Effector memory CD4-positive, alpha-beta T cell (primary cell): ENCODE results near the gene PIN4.
"Not testable (repeated sequence)": the region's sequence is repeated elsewhere in the genome, so short reads cannot be mapped to it uniquely, and the experiment has no call there.

Experiments used
- DNase-seq, 3 donors: peaks; one replicate each; pipeline ENCODE4 v3.0.0-alpha.2; 2020
- H3K27ac ChIP-seq: 2 replicates; pipeline ENCODE4 v1.7.0; 2013; ENCODE audit warnings: mild to moderate bottlenecking, low read length, moderate library complexity; ENCODE audit not compliant: insufficient read depth, poor library complexity, severe bottlenecking
- H3K27me3 ChIP-seq: replicated peaks from 2 replicates; pipeline ENCODE4 v1.7.0; 2013; ENCODE audit warnings: mild to moderate bottlenecking, low read length; ENCODE audit not compliant: insufficient read depth, control insufficient read depth, poor library complexity, severe bottlenecking
- H3K36me3 ChIP-seq: 2 replicates; pipeline ENCODE4 v1.7.0; 2013; ENCODE audit warnings: mild to moderate bottlenecking, low read length, moderate library complexity; ENCODE audit not compliant: control insufficient read depth, insufficient read depth
- H3K4me1 ChIP-seq: 2 replicates; pipeline ENCODE4 v1.7.0; 2013; ENCODE audit warnings: low read length, mild to moderate bottlenecking; ENCODE audit not compliant: control insufficient read depth, insufficient read depth, poor library complexity, severe bottlenecking
- H3K4me3 ChIP-seq: 2 replicates; pipeline ENCODE4 v1.7.0; 2013; ENCODE audit warnings: low read length, low read depth, mild to moderate bottlenecking; ENCODE audit not compliant: insufficient read depth, poor library complexity, severe bottlenecking
- H3K9me3 ChIP-seq: 2 replicates; pipeline ENCODE4 v1.7.0; 2013; ENCODE audit warnings: mild to moderate bottlenecking, low read length, moderate library complexity; ENCODE audit not compliant: control insufficient read depth

PIN4 gene

GRCh38 chrX:72201836-72202536, 20.4 kb downstream of the PIN4 start:
- no peaks in the 10 kb centered on the region for H3K36me3 ChIP-seq
- no peak overlapping the region for H3K4me3 ChIP-seq
- H3K4me1 ChIP-seq, result no peaks in the 10 kb centered on the region
- no peaks in the 10 kb centered on the region for H3K9me3 ChIP-seq
- no peaks in the 10 kb centered on the region for H3K27me3 ChIP-seq
- DNase-seq, result no peak
- no peak overlapping the region for H3K27ac ChIP-seq

DNA sequence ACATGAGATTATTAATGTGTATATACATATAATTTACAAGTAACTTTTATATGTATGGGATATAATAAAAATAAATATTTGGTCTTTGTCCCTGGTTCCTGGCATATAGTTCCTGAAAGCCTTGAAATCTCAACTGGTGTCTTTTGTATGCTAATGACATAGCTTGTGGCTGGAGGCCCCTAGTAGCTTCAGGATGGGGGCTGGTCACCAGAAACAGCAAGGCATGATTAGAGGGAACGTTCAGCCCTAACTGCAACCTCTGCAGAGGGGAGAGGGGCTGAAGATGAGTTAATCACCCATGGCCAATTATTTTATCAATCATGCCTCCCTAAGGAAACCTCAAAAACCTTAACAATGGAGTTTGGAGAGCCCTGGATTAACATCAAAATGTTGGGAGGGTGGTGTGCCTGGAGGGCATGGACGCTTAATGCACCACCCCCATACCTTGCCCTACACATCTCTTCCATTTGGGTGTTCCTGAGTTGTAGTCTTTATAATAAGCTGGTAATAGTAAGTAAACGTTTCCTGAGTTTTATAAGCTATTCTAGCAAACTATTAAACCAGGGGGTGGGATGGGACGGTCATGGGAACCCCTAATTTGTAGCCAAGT, 21.3 kb downstream of the PIN4 start:
- Histone ChIP-seq H3K4me1 (no peaks in the 10 kb centered on the region), H3K4me3 (no peak overlapping the region), H3K27me3 (no peaks in the 10 kb centered on the region), H3K9me3 (no peaks in the 10 kb centered on the region), H3K36me3 (no peaks in the 10 kb centered on the region), H3K27ac (no peak overlapping the region)
- no peak for DNase-seq

GRCh38 chrX:72203421-72203820, 21.9 kb downstream of the PIN4 start:
- H3K27me3 ChIP-seq, result no peaks in the 10 kb centered on the region
- DNase-seq, result no peak
- H3K9me3 ChIP-seq, result no peaks in the 10 kb centered on the region
- no peak overlapping the region for H3K4me3 ChIP-seq
- H3K4me1 ChIP-seq, result no peaks in the 10 kb centered on the region
- H3K27ac ChIP-seq, result no peak overlapping the region
- H3K36me3 ChIP-seq, result no peaks in the 10 kb centered on the region

GRCh38 chrX:72205706-72206105, 24.1 kb downstream of the PIN4 start:
- Histone ChIP-seq H3K9me3 (no peaks in the 10 kb centered on the region), H3K4me1 (no peaks in the 10 kb centered on the region), H3K36me3 (no peaks in the 10 kb centered on the region), H3K4me3 (no peak overlapping the region), H3K27ac (no peak overlapping the region), H3K27me3 (no peaks in the 10 kb centered on the region)
- no peak for DNase-seq

DNA sequence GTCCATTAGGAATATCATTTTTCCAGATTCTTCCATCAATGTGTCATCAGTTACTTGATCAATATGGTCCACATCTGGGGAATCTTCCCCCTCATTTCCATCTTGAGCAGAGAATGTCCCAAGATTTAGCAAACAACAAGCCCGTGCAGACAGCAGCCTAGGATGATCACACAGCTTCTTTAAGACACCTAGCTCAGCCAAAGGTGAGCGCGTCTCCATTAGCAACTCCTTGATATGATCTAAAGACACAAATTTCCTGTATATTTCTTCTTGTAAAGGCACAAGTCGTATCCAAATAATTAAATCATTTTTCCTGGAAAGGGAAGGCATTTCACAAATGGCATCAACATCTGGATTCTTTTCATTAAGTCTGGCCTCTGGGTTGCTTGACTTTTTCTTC, 25.8 kb downstream of the PIN4 start:
- H3K9me3 ChIP-seq, result no peaks in the 10 kb centered on the region
- no peaks in the 10 kb centered on the region for H3K4me1 ChIP-seq

GRCh38 chrX:72208126-72208800, 26.7 kb downstream of the PIN4 start:
- no peaks in the 10 kb centered on the region for H3K9me3 ChIP-seq
- no peak for DNase-seq
- H3K27ac ChIP-seq, result no peak overlapping the region
- H3K36me3 ChIP-seq, result no peaks in the 10 kb centered on the region
- no peaks in the 10 kb centered on the region for H3K27me3 ChIP-seq
- H3K4me1 ChIP-seq, result no peaks in the 10 kb centered on the region
- no peak overlapping the region for H3K4me3 ChIP-seq

More for the DNA sequence above, 25.8 kb downstream of the PIN4 start:
- Histone ChIP-seq H3K4me3 (no peak overlapping the region), H3K27me3 (no peaks in the 10 kb centered on the region), H3K27ac (no peak overlapping the region), H3K36me3 (no peaks in the 10 kb centered on the region)
- no peak for DNase-seq

GRCh38 chrX:72216973-72217372, 35.4 kb downstream of the PIN4 start:
- Histone ChIP-seq H3K9me3 (no peaks in the 10 kb centered on the region), H3K36me3 (no peaks in the 10 kb centered on the region), H3K27ac (no peak overlapping the region), H3K4me3 (no peak overlapping the region), H3K27me3 (no peaks in the 10 kb centered on the region), H3K4me1 (no peaks in the 10 kb centered on the region)
- no peak for DNase-seq

GRCh38 chrX:72220375-72220774, 38.8 kb downstream of the PIN4 start:
- H3K9me3 ChIP-seq, H3K4me1 ChIP-seq, H3K27me3 ChIP-seq, H3K36me3 ChIP-seq, DNase-seq, H3K4me3 ChIP-seq, H3K27ac ChIP-seq: not testable (repeated sequence)

DNA sequence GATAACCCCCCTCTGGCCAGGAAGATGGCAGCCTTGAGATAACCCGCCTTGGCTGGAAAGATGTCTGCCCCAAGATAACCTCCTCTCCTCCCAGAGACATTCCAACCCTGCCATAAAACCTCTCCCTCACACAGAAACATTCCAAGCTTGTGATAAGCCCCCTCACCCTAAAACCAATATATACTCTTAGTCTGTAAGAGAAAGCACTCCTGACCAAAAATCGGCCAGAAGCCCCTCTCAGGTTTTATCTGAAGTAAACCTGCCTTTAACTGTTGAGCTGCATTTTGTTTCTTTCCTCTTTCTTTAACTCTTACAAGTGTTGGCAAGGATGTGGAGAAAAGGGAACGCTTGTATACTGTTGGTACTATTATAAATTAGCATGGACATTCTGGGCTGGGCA, 48.7 kb downstream of the PIN4 start:
- no peaks in the 10 kb centered on the region for H3K36me3 ChIP-seq
- H3K4me1 ChIP-seq, result no peaks in the 10 kb centered on the region
- no peaks in the 10 kb centered on the region for H3K27me3 ChIP-seq
- DNase-seq, result no peak
- H3K4me3 ChIP-seq, result no peak overlapping the region
- no peak overlapping the region for H3K27ac ChIP-seq
- H3K9me3 ChIP-seq, result no peaks in the 10 kb centered on the region

GRCh38 chrX:72236841-72237240, 55.3 kb downstream of the PIN4 start:
- no peak overlapping the region for H3K4me3 ChIP-seq
- no peak for DNase-seq
- H3K27ac ChIP-seq, result no peak overlapping the region
- H3K4me1 ChIP-seq, result peaks cover 2% of the 10 kb centered on the region
- no peaks in the 10 kb centered on the region for H3K9me3 ChIP-seq
- H3K27me3 ChIP-seq, result no peaks in the 10 kb centered on the region
- H3K36me3 ChIP-seq, result no peaks in the 10 kb centered on the region
